HG03066 (cell line): ENCODE results near the gene EPS15.
"Not testable (repeated sequence)": the region's sequence is repeated elsewhere in the genome, so short reads cannot be mapped to it uniquely, and the experiment has no call there.

Experiments
- ATAC-seq: cut with Tn5 transposase; IDR thresholded peaks from one replicate; pipeline ENCODE4 v1.9.1; 2021; ENCODE audit warnings: low read depth; ENCODE audit not compliant: unreplicated experiment

Gene EPS15

GRCh38 chr1:51549016-51549619 lies 30.1 kb upstream of the EPS15 start:
- ATAC-seq, result no peak

GRCh38 chr1:51543858-51544257 lies 24.8 kb upstream of the EPS15 start:
- ATAC-seq, result no peak

- no peak for ATAC-seq
Measured at GRCh38 chr1:51542158-51542953, 23.3 kb upstream of the EPS15 start.

GRCh38 chr1:51541313-51542050 lies 22.4 kb upstream of the EPS15 start:
- no peak for ATAC-seq

GRCh38 chr1:51537568-51537967 lies 18.5 kb upstream of the EPS15 start:
- no peak for ATAC-seq

GRCh38 chr1:51535006-51535592 lies 16.0 kb upstream of the EPS15 start:
- ATAC-seq, result no peak

GRCh38 chr1:51534447-51534846 lies 15.4 kb upstream of the EPS15 start:
- ATAC-seq, result no peak

GRCh38 chr1:51532853-51533252 lies 13.8 kb upstream of the EPS15 start:
- no peak for ATAC-seq

GRCh38 chr1:51530447-51530846 lies 11.4 kb upstream of the EPS15 start:
- ATAC-seq, result not testable (repeated sequence)

GRCh38 chr1:51527144-51527543 lies 8.1 kb upstream of the EPS15 start:
- ATAC-seq, result no peak

- ATAC-seq, result no peak
Measured at GRCh38 chr1:51526248-51526647, 7.2 kb upstream of the EPS15 start.

- no peak for ATAC-seq
Measured at GRCh38 chr1:51525295-51525694, 6.2 kb upstream of the EPS15 start.

- ATAC-seq, result no peak
Measured at GRCh38 chr1:51524817-51525216, 5.8 kb upstream of the EPS15 start.

- ATAC-seq, result no peak
Measured at GRCh38 chr1:51523931-51524330, 4.9 kb upstream of the EPS15 start.

- ATAC-seq, result no peak
Measured at GRCh38 chr1:51520700-51521248, 1.7 kb upstream of the EPS15 start.

- ATAC-seq, result no peak
Measured at GRCh38 chr1:51519865-51520699, 1.0 kb upstream of the EPS15 start.

GRCh38 chr1:51518586-51519047 lies 449 bp downstream of the EPS15 start:
- peak; percentile 37 for ATAC-seq

GRCh38 chr1:51518033-51518585 lies 957 bp downstream of the EPS15 start:
- peak; percentile 41 for ATAC-seq

- ATAC-seq, result no peak
Measured at GRCh38 chr1:51517361-51518032, 1.6 kb downstream of the EPS15 start.
